Activated CD8-positive, alpha-beta memory T cell treated with anti-CD3 and anti-CD28 coated beads for 1 hour (primary cell): ENCODE data around the gene EMILIN3.

Experiments used
- DNase-seq, 2 donors: peaks; one replicate each; pipeline ENCODE4 v3.0.0-alpha.2; 2020; ENCODE audit warnings: low read depth in 1 of 2; ENCODE audit errors: extremely low read depth in 1 of 2

EMILIN3 gene

DNA sequence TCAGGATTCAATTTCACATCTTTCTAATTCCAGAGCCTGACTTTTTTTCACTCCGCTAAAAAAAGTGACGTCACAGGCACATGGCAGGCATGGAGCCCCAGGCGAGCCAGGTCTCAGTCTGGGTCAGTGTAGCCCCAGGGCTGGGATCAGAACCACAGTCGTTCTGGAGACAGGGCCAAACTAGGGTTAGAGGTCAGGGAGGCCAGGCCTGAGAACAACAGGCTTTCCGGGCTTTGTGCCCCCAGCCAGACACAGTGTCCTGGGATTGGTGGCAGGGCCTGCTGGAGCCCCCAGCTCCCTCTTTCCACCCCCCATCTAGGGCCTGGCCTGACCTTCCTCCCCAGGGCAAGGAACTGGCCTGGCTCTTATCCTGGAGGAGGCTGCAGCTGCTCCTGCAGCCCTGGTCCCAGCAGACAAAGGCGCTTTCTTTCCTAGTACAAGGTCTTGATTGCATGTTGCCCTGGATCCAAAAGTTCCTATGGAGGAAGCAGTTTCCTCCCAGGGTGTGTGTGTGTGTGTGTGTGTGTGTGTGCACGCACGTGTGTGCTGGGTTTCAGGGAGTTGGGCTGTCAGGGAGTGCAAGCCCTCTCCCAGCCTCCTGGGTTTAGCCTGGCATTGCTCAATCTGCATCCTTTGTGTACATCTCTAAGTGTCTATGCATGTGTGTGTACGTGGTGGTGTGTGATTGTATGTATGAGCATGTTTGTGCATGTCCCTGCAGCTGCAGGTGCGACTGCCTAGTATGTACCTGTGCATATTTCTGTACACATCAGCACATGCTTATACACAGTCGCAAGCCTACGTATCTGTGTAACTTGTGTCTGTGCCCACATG lies 26.5 kb upstream of the EMILIN3 start:
- no peak for DNase-seq

DNA sequence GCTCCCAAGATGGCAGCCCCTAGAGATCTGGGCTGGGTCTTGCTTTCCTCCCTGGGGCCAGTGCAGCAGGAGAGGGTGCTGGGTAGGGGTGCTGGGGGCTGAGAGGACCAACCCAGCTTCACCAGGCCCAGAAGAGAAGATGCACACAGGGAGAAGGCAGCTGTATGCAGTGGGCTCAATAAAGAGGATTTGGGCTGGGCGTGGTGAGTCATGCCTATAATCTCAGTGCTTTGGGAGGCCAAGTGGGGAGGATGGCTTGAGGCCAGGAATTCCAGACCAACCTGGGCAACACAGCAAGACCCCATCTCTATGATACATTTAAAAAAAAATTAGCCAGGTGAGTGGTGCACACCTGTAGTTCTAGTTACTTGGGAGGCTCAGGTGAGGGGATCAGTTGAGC lies 25.7 kb upstream of the EMILIN3 start:
- DNase-seq = no peak

GRCh38 chr20:41391587-41392001 lies 25.0 kb upstream of the EMILIN3 start:
- DNase-seq = no peak

GRCh38 chr20:41390889-41391288 lies 24.3 kb upstream of the EMILIN3 start:
- no peak for DNase-seq

GRCh38 chr20:41387444-41387851 lies 20.8 kb upstream of the EMILIN3 start:
- no peak for DNase-seq

GRCh38 chr20:41386502-41387427 lies 20.1 kb upstream of the EMILIN3 start:
- DNase-seq = no peak

DNA sequence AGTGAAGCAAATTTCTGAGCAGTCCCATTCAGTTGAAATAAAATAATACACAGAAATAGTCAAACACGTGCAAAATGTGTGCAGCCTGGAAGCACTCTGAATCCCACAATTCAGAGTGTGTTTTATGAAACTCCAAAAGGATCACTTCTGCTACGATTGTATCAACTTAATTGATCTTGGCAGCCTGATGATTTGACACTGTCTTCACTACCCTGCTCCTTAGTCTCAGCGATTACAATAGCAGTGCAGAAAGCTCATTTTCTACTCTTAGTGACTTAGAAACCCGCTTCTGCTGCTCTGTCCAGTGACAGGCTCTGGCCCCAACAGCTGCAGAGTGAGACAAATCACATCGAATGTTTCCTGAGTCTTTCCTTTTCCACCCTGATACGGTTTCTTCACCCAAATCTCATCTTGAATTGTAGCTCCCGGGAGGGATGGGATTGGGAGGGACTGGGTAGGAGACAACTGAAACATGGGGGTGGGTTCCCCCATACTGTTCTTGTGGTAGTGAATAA lies 16.2 kb upstream of the EMILIN3 start:
- no peak for DNase-seq

DNA sequence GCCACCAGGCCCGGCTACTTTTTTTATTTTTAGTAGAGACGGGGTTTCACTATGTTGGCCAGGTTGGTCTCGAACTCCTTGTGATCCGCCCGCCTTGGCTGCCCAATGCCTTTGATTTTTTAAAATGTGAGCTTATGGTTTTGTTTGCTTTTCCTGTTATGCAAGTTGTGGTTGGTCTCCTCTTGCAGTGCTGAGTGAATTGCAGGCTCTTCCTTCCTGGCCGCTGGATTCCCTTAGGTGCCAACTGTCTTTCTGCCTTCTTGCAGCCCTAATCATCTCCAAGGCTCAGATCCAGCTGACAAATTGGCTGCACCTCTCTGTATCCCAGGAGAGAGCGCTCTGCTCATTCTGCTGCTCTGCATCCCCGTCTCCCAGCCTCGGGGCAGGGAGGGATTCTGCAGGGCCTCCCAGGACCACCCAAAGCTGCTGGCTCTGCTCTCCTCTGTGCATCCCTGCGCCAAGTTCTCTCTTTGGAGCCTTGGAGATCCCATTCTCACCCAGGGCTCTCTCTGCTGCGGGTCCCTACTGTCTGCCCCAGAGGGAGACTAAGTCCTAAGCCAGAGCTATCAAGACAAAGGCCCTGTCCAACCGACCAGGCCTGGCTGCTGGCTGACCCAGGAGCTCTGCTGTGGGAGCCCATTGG lies 14.1 kb upstream of the EMILIN3 start:
- DNase-seq = no peak

DNA sequence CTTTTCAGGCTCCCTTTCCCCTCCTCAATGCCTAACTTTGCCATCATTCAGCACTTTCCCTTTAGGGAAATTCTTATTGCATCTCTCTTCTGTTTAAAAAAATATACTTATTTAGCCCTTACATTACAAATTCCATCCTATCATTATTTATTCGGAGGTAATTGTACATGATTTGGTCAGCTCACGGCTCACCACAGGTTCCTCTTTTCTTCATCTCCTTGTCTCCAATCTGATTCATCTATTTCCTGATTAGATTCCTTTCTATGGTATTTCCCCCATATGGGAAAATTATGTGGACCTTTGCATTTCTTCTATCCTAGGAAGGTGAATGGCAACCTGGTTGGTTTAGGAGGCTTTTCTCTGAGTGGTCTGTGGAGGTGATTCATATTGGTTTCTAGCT lies 12.9 kb upstream of the EMILIN3 start:
- DNase-seq = no peak

- DNase-seq = no peak
Observed at GRCh38 chr20:41377275-41377674, 10.7 kb upstream of the EMILIN3 start.

DNA sequence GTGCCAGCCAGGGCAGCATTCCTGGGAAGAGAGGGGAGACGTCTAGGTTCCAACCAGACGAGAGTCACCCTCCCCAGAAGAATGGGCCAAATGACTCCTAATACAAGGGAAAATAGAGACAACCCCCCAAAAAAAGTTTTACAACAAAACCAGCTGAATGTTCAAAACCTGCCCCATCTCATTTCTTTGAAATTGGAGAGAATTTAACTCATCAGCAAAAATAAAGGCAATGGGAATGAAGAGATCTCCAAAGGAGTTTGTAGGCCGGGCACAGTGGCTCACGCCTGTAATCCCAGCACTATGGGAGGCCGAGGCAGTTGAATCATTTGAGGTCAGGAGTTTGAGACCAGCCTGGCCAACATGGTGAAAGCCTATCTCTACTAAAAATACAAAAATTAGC lies 9.7 kb upstream of the EMILIN3 start:
- no peak for DNase-seq

DNA sequence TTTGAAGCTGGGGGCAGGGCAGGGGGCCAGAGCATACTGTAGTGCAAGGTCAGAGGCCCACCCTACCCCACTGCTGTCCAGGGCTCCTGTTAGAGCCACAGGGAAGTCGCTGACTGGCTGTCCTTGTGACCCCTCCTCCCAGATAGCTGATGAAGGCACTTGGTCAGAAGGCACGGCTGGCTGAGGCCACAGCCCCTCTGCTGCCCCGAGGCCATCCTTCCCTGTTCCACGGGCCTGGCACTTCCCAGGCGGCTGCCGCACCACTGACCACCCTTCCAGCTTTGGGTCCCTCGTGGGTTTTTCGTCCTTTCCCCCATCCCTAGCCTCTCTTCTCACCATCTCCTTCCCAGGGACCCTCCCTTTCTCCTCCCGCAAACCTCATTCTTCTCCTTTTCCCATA lies 9.2 kb upstream of the EMILIN3 start:
- no peak for DNase-seq

DNA sequence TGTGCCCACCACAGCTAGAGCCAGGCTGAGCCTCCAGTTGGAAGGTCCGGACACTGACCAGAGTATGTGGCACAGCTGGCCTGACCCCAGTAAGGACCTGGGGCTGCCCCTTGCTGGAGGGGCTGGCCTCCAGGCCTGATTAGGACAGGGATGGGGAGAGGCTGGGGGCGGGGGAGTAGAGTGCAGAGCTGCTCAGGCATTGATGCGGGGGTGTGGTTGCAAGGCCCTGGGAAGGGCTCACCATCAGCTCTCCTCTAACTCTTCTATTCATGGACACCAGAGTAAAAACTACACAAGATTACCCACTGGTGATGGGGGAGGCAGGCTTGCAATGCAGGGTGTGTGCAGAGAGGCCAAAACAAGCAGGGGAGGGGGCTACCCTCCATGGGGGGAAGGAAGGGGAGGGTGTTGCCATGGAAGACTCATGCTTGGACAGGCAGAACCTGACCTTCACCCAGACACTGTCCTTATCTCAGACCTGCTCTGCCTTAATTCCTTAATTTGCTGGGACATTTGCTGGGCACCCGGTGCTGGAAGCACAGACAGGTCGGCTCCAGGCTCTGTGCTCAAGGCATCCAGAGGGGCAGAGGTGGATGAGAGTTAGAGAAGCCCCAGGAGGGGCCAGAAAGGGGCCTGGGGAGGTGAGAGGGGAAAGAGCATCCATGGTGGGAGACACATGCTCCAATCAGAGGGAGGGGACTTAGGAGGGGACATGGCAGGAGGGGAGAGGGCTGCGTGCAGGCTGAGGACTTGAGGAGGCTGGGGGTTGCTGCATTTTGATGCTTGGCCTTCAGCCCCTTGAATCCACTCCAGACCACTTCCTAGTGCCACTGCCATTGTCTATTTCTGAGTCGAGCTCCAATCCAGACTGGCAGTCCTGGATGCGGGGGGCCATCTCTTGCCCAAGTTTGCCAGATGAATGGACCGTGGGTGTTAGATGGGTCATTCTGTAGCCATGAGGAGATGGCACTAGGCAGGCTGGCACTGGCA lies 7.6 kb upstream of the EMILIN3 start:
- no peak for DNase-seq

- DNase-seq = no peak
Observed at GRCh38 chr20:41373251-41373783, 6.7 kb upstream of the EMILIN3 start.

DNA sequence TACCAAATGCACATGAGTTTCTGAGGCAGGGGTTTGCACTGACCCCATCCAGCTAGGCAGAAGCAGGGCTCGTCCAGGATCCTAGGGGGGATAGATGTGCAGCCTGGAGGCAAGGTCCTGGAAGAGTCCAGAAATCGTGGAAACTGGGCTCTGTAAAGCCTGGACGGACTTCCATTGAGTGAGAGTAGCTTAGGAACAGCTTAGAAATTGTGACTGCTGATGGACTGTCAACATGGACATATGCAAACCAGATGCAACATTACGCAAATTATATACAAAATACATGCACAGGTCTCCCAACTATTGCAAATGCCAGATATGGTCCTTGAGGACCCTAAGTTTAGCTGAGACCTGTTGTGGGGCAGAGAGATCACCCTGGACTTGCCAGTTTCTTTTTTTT lies 4.8 kb upstream of the EMILIN3 start:
- no peak for DNase-seq

DNA sequence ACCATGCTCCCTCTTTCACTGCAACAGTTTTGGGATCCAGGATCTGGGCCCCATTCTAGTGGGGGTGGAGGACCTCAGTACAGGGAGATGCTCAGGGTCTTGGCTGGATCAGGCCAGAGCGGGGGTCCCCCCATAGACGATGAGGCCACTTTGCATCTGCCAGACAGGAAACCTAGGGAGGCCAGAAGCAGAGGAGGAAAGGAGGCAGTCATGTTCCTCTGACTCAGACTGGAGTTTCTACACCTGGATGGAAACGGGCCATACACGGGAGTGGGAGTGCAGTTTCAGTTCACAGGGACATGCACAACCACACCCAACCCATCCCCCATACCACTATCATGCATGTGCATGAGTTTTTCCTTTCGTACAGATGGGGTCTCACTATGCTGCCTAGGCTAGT lies 3.6 kb upstream of the EMILIN3 start:
- DNase-seq = no peak

GRCh38 chr20:41369673-41370072 lies 3.1 kb upstream of the EMILIN3 start:
- DNase-seq = no peak

GRCh38 chr20:41367956-41368355 lies 1.3 kb upstream of the EMILIN3 start:
- DNase-seq = no peak

DNA sequence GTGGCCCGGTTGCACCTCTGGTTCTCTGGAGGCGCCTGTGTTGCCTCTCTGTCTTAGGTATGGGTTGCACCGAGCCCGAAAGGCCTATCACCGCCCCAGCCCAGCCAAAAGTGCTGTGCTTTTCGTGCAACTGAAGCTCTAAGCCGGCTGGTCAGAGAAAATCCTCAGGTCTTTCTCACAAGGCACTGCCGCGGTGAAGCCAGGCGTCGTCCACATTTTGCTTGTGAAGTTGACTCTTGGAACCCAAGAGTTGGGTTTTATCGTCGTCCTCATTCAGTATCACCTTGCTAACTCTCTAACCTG lies 726 bp upstream of the EMILIN3 start:
- DNase-seq = no peak
